Fibroblast of peridontal ligament (primary cell): ENCODE measurements around the gene CAGE1.
"Not testable (repeated sequence)": the region's sequence is repeated elsewhere in the genome, so short reads cannot be mapped to it uniquely, and the experiment has no call there.

Experiments
- DNase-seq: peaks from one replicate; pipeline ENCODE4 v3.0.0-alpha.2; 2010; ENCODE audit errors: extremely low read depth

Gene CAGE1

DNA sequence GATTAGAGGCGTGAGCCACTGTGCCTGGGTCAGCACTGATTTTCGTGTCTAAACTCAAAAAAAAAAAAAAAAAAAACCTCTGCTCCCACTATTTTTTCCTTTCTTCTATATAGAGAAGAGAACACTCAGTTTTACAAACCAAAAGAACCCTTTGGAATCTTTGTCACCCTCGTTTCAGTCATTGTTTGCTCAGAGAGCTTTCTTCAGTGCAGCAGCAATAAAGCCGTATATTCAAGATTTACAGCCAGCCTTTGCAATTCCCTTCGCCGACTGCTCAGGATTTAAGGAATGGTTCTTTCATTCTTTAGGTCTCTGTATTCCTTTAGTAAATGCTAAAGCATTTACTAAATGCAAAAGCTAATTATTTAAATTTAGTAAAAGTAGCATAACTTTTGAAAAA is 20.2 kb upstream of the CAGE1 start:
- no peak for DNase-seq

DNA sequence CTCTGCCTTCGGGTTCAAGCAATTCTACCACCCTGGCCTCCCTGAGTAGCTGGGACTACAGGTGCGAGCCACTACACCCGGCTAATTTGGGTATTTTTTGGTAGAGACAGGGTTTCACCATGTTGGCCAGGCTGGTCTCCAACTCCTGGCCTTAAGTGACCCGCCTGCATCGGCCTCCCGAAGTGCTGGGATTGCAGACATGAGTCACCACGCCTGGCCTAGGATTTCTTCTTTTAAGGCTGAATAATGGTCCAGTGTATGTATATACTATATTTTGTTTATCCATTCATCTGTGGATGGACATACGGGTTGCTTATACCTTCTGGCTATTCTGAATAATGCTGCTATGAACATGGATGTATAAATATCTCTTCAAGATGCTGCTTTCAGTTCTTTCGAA is 17.2 kb upstream of the CAGE1 start:
- DNase-seq = no peak

- no peak for DNase-seq
These were observed 15.0 kb upstream of the CAGE1 start for GRCh38 chr6:7404546-7404945.

- DNase-seq = no peak
These were observed 13.2 kb upstream of the CAGE1 start for GRCh38 chr6:7402716-7403115.

DNA sequence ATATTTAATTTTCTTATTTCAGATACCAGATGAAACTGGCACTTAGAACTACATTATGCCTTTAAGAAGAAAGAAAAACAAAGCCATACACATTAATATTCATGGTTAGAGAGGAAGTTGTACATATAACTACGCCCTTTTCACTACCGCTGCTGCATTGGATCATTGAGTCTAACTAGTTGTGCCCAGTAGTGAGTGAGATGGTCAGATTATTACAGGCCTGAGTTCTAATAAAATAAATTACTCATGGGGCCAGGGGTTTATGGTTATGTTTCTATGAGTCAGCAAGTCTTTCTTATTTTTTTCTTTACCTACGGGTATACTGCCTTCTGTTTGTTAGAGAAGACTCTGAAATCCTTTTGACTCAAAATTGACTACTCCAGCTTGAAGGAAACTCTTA is 11.5 kb upstream of the CAGE1 start:
- DNase-seq = no peak

- no peak for DNase-seq
These were observed 2.9 kb upstream of the CAGE1 start for GRCh38 chr6:7392402-7392801.

DNA sequence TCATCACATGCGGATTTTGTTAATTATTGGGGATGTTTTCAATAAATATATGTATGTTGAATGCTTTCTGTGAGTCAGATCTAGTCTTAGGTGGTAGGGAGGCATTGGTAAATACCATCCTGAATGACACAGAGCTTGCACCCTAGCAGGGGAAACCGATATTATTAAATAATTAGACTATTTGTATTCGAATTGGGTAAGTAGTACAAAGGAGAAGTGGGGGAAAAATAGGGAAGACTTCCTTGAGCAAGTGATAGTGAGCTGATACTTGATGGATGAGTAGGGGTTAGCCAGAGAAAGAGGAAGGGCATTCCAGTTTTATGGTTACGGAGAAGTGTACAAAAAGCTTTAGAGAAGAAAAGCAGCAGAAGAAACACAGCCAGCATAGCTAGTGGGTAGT is 1.6 kb upstream of the CAGE1 start:
- no peak for DNase-seq

- no peak for DNase-seq
These were observed 810 bp upstream of the CAGE1 start for GRCh38 chr6:7390226-7390878.

- no peak for DNase-seq
These were observed 436 bp downstream of the CAGE1 start for GRCh38 chr6:7389162-7389450.

DNA sequence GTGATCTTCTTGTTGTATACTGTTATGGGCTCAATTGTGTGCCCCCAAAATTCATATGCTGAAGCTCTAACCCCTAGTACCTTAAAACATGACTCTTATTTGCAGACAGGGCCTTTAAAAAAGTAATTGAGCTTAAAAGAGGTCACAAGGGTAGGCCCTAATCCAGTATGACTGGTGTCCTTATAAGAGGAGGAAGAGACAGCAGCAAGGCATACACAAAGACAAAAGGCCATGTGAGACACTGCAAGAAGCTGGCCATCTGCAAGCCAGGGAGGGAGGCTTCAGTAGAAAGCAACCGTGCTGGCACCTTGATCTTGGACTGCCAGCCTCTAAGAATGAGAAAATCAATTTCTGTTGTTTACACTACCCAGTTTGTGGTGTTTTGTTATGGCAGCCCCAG is 8.4 kb downstream of the CAGE1 start:
- no peak for DNase-seq

- no peak for DNase-seq
These were observed 10.8 kb downstream of the CAGE1 start for GRCh38 chr6:7378740-7379139.

DNA sequence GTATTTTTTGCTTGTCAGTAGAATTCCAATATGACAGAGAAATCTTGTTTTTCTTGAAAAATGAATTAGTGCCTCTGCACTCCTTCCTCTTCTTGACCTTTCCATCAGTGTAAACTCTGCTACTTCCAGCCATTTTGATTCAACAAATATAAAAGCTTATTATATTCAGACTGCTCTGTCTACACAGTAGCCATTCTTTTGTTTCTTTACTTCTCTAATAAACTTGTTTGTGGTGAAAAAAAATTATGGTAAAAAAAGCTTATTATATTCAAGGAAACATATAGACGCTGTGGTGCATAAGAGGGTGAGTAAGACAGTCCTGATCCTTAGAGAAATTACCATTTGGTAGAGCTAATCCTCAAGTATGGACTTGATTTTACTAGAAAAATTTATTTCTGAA is 11.6 kb downstream of the CAGE1 start:
- no peak for DNase-seq

- DNase-seq = no peak
These were observed 15.8 kb downstream of the CAGE1 start for GRCh38 chr6:7373739-7374138.

DNA sequence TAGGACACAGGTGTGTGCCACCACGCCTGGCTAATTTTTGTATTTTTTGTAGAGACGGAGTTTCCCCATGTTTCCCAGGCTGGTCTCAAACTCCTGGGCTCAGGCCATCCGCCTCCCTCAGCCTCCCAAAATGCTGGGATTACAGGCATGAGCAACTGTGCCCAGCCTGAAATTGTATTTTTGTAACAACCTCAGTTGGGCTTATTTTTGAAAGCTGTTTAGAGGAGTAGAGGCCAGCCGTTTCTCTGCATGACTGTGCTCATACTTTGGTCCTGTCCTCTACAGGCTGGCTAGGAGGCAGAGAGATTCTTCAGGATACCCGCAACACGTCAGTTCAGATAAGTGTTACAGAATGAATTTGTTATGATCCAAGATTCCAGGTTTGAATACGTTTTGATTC is 22.1 kb downstream of the CAGE1 start:
- DNase-seq = no peak

DNA sequence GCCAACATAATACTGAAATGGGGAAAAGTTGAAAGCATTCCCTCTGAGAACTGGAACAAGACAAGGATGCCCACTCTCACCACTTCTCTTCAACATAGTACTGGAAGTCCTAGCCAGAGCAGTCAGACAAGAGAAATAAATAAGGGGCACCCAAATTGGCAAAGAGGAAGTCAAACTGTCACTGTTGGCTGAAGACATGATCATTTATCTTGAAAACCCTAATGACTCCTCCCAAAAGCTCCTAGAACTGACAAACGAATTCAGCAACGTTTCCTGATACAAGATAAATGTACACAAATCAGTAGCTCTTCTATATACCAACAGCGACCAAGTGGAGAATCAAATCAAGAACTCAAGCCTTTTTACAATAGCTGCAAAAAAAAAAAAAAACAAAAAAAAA is 37.6 kb downstream of the CAGE1 start:
- DNase-seq = not testable (repeated sequence)

DNA sequence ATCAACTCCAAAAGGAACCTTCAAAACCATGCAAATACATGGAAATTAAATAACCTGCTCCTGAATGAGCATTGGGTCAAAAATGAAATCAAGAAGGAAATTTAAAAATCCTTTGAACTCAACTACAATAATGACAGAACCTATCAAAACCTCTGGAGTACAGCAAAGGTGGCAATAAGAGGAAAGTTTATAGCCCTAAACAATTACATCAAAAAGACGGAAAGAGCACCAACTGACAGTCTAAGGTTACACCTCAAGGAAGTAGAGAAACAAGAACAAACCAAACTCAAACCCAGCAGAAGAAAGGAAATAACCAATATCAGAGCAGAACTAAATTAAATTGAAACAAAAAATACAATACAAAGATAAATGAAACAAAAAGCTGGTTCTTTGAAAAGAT is 39.0 kb downstream of the CAGE1 start:
- DNase-seq = not testable (repeated sequence)

- DNase-seq = not testable (repeated sequence)
These were observed 42.0 kb downstream of the CAGE1 start for GRCh38 chr6:7347551-7347997.

GRCh38 chr6:7344773-7345450 is 44.6 kb downstream of the CAGE1 start:
- DNase-seq = not testable (repeated sequence)

DNA sequence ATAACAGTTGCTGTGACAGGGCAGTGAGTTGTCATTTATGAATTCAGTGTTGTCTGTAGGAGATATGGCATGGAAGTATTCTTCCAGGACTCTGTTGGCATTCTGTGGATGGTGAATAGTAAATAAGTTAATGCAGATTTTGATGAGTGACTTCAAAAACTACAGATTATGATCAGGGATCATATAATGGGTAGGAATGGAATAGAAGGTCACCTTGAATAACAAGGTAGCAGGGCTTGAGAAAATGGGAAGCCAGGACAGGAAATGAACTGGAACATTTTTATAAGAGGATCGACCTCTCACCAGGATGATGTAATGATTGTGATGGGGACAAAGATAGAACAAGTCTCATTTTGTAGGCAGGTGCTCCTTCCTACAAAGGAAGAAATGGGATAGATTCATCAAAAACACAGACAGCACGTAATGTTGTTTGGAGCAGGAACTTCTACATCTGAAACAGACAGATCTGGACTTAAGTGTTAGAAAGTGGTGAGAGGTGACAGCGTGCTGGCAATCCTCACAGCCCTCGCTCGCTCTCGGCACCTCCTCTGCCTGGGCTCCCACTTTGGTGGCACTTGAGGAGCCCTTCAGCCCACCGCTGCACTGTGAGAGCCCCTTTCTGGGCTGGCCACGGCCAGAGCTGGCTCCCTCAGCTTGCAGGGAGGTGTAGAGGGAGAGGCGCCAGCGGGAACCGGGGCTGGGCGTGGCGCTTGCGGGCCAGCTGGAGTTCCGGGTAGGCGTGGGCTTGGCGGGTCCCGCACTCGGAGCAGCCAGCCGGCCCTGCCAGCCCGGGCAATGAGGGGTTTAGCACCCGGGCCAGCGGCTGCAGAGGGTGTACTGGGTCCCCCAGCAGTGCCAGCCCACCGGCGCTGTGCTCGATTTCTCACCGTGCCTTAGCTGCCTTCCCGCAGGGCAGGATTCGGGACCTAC is 45.7 kb downstream of the CAGE1 start:
- no peak for DNase-seq

- DNase-seq = no peak
These were observed 47.4 kb downstream of the CAGE1 start for GRCh38 chr6:7341989-7342742.

GRCh38 chr6:7341271-7341670 is 48.3 kb downstream of the CAGE1 start:
- no peak for DNase-seq
